HCT116 (cell line): ENCODE measurements around the gene STRIP1.

ENCODE experiments used
- ATF3 ChIP-seq: IDR thresholded peaks from 2 replicates; pipeline ENCODE4 v1.6.1; 2012
- CEBPB ChIP-seq: IDR thresholded peaks from 2 replicates; pipeline ENCODE4 v1.6.1; 2012; ENCODE audit warnings: low read depth
- CTCF ChIP-seq, 3 experiments: fragments of 200-600 bp in 1 of 3; sonication (generic) in 1 of 3; IDR thresholded peaks in 2 of 3; conservative IDR thresholded peaks in 1 of 3; 2 replicates each; pipeline ENCODE4 v1.5.1; 2012 to 2017; ENCODE audit warnings: low read depth in 2 of 3, low read length in 2 of 3, antibody characterized with exemption in 1 of 3, borderline replicate concordance in 1 of 3, control low read depth in 1 of 3, mild to moderate bottlenecking in 1 of 3, mixed read lengths in 1 of 3, mixed run types in 1 of 3, moderate library complexity in 1 of 3; ENCODE audit not compliant: insufficient read depth in 1 of 3
- ELF1 ChIP-seq: IDR thresholded peaks from 2 replicates; pipeline ENCODE4 v1.6.1; 2012; ENCODE audit warnings: low read depth, borderline replicate concordance
- EZH2 ChIP-seq: fragments of 200-600 bp; sonication (generic); IDR thresholded peaks from 2 replicates; pipeline ENCODE4 v1.6.1; 2017; ENCODE audit warnings: antibody characterized with exemption, mixed run types
- EZH2phosphoT487 ChIP-seq: fragments of 200-600 bp; IDR thresholded peaks from 2 replicates; pipeline ENCODE4 v1.6.1; 2018; ENCODE audit warnings: antibody characterized with exemption, borderline replicate concordance
- POLR2A ChIP-seq: IDR thresholded peaks from 2 replicates; pipeline ENCODE4 v1.7.0; 2011; ENCODE audit warnings: borderline replicate concordance; ENCODE audit not compliant: insufficient read depth, insufficient read length; ENCODE audit errors: extremely low read depth
- RAD21 ChIP-seq: IDR thresholded peaks from 2 replicates; pipeline ENCODE4 v1.6.1; 2012; ENCODE audit warnings: low read depth, mild to moderate bottlenecking
- SP1 ChIP-seq: IDR thresholded peaks from 2 replicates; pipeline ENCODE4 v1.6.1; 2012; ENCODE audit warnings: low read depth
- SRF ChIP-seq: IDR thresholded peaks from 2 replicates; pipeline ENCODE4 v1.6.1; 2012; ENCODE audit warnings: low read depth
- TCF7L2 ChIP-seq: IDR thresholded peaks from 2 replicates; pipeline ENCODE4 v1.7.0; 2011; ENCODE audit warnings: borderline replicate concordance, inconsistent platforms; ENCODE audit not compliant: insufficient read depth, insufficient read length; ENCODE audit errors: extremely low read depth
- YY1 ChIP-seq: IDR thresholded peaks from 2 replicates; pipeline ENCODE4 v1.6.1; 2011; ENCODE audit warnings: low read length, low read depth, moderate library complexity, mild to moderate bottlenecking; ENCODE audit not compliant: insufficient replicate concordance; ENCODE audit errors: extremely low read depth
- TF ChIP-seq, protein P1 (sequence below): IDR thresholded peaks from 2 replicates; pipeline ENCODE4 v1.6.1; 2012; ENCODE audit warnings: low read depth

DNA sequence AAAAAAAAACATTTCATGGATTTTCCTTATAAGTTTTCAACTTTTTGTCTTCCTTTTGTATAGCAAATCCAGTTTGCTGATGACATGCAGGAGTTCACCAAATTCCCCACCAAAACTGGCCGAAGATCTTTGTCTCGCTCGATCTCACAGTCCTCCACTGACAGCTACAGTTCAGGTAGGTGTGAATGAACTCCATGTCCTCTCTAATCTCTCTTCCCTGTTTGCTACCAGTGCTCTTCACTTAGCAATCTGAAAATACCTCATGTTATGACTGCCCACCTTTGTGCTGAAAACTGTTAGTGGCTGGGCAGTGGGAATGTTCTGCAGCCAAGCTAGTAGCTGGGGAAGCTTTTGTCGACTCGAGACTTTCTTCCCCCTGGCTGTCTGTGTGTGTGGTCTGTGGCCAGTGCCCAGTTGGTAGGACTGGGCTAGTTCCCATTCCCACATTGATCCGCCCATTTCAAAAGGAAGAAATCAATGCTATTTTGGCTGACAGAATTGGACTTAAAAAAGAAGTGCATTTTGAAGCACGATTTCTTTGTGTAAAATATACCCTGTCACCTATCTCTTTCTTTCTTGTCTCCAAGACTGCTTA is 25.4 kb upstream of the STRIP1 start:
- TF ChIP-seq EZH2 (no peak), POLR2A (no peak), CTCF (IDR thresholded peaks at IDR 0.05 in 2 of 3, conservative IDR thresholded peaks at IDR 0.05 in 1 of 3; ENCODE audit: borderline replicate concordance in 1 of 3, insufficient read depth in 1 of 3, low read depth in 2 of 3, low read length in 2 of 3) (no peak), TCF7L2 (no peak), ATF3 (no peak), CEBPB (no peak), EZH2phosphoT487 (no peak), ELF1 (no peak), YY1 (no peak), SRF (no peak), SP1 (no peak), RAD21 (no peak)
- TF ChIP-seq, protein P1, sequence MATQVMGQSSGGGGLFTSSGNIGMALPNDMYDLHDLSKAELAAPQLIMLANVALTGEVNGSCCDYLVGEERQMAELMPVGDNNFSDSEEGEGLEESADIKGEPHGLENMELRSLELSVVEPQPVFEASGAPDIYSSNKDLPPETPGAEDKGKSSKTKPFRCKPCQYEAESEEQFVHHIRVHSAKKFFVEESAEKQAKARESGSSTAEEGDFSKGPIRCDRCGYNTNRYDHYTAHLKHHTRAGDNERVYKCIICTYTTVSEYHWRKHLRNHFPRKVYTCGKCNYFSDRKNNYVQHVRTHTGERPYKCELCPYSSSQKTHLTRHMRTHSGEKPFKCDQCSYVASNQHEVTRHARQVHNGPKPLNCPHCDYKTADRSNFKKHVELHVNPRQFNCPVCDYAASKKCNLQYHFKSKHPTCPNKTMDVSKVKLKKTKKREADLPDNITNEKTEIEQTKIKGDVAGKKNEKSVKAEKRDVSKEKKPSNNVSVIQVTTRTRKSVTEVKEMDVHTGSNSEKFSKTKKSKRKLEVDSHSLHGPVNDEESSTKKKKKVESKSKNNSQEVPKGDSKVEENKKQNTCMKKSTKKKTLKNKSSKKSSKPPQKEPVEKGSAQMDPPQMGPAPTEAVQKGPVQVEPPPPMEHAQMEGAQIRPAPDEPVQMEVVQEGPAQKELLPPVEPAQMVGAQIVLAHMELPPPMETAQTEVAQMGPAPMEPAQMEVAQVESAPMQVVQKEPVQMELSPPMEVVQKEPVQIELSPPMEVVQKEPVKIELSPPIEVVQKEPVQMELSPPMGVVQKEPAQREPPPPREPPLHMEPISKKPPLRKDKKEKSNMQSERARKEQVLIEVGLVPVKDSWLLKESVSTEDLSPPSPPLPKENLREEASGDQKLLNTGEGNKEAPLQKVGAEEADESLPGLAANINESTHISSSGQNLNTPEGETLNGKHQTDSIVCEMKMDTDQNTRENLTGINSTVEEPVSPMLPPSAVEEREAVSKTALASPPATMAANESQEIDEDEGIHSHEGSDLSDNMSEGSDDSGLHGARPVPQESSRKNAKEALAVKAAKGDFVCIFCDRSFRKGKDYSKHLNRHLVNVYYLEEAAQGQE = no peak
